Left renal pelvis (tissue), 4 donors: ENCODE data around the gene QTRT2. TPM values are rescaled to one million over a fixed set of nuclear protein-coding genes. Genes with fewer than 3 reads are reported as not detected.

Source experiments
- DNase-seq, 4 donors: peaks; one replicate each; pipeline ENCODE4 v3.0.0-alpha.2; 2013; ENCODE audit warnings: low read depth in 4 of 4, low spot score in 3 of 4
- polyA plus RNA-seq, 4 donors: library from polyadenylated mRNA; unstranded; fragments of 120-200 nt; gene quantifications; one replicate each; pipeline ENCODE4 v1.2.1, GENCODE V29; 2013; ENCODE audit not compliant: insufficient read length in 4 of 4

QTRT2 gene
- polyA plus RNA-seq, result 10 to 100 TPM; 18.9 to 31.2 (median 28.7) TPM

- peak; percentile 99 to 100 (median 100) for DNase-seq
Observed at GRCh38 chr3:114056130-114057010, at the start of gene QTRT2, which contains the start of gene CCDC191. TSS of gene QTRT2 (plus strand) at chr3:114056737. CDS start at chr3:114065258, 8,521 bp downstream. TSS of gene CCDC191 (minus strand) at chr3:114056526. CDS start at chr3:114056466, 60 bp downstream.

- no peak for DNase-seq
Observed at GRCh38 chr3:114011059-114011797, 45.3 kb upstream of the QTRT2 start.

- DNase-seq, result no peak
Observed at GRCh38 chr3:114014211-114014610, 42.3 kb upstream of the QTRT2 start.

DNA sequence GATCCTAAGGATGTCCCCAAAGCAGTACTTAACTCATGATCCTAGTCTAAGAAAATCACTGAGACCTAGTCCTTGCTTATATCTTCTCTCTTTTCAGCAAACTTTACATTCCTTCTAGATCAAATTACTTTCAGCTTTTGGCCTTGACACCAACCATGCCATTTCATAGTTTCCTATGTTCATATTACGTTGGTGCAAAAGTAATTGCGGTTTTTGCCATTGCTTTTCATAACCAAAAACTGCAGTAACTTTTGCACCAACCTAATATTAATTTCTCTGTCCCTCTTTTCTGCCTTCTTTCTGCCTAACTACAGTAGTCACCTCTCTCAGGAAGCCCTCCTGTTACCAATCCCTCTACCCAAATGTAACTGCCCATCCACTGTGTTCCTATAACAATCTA lies 37.1 kb upstream of the QTRT2 start:
- DNase-seq, result no peak

DNA sequence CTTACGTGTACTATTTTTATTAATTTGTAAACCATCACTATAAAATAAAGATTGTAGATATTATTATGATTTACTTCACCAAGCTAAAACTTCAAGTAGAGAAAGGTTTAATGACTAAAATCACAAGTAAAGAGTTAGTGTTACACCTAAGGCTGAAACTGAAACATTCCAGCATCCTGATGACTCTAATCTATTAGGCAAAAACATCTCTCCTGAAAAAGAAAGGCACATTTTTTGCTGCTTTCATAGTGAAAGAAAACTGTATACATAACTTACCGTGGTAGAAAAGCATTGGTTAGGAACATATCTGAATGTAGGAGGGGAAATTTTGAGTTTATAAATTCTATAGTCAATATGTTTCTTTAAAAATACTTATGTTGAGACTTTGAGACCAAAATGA lies 35.6 kb upstream of the QTRT2 start:
- no peak for DNase-seq

DNA sequence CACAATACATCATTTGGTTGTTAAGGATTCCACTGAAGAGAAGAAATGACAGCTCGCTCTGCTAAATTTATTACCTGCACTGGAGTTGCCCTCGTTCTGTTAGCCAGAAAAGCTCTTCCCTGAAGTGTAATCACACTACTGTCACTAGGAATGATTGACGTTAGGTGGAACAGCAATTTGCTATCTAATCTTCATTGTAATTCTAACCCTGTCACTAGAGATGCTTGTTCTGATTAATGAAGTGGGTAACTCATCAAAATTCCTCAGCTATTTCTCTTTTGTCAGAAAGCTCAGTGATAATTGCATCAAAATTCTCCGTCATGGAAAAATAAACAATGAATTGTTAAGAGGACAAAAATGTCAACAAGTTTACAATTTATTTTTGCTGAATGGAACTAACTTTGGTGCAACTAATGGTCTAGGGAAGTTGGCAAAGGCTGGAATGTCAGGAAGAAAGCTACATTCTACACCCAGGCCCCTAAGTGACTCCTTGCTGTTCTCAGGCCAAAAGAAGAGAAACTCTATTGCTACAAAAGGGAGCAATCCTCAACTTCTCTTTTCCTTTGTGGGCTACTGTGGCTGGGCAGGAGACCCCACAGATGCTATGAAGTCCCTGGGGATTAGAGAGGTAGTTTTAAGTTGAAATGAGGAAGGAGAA lies 34.3 kb upstream of the QTRT2 start:
- peak in 1 of 4 donors; percentile 15 for DNase-seq

DNA sequence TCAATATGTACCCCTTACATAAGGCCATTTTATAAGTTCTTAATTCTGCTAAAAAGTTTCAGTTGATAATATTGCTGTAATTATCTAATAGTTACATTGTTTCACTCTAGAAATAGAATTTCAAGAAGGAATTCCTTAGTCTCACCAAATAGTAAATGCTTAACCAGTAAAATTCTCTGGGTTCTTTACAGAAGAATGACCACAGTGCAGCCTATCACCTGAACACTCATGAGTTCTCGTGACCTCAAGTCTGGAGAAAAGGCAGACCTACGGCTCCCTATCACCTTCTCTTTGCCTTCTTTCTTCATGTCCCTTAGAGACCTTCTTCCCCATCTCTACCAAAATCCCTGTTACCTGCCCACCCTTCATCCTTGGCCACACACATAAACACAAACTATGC lies 31.1 kb upstream of the QTRT2 start:
- no peak for DNase-seq

- DNase-seq, result no peak
Observed at GRCh38 chr3:114026331-114026730, 30.2 kb upstream of the QTRT2 start.

- DNase-seq, result no peak
Observed at GRCh38 chr3:114033721-114034120, 22.8 kb upstream of the QTRT2 start.

GRCh38 chr3:114034211-114034610 lies 22.3 kb upstream of the QTRT2 start:
- no peak for DNase-seq

GRCh38 chr3:114034787-114035545 lies 21.6 kb upstream of the QTRT2 start:
- no peak for DNase-seq

GRCh38 chr3:114035896-114036295 lies 20.6 kb upstream of the QTRT2 start:
- DNase-seq, result no peak

DNA sequence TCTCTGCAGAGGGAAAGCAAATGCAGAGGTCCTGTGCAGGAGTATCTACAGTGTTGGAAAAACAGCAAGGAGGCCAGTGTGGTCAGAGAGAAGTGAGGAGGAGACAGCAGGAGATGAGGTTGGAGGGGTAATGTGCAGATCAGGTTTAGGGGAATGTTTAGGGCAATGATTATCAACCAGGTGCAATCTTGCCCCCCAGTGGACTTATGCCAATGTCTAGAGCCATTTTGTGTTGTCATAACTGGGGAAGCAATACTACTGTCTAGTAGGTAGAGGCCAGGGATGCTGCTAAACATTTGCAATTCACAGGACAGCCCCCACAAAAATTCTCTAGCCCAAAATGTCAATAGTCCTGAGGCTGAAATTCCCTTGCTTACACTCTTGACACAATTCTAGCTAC lies 13.3 kb upstream of the QTRT2 start:
- no peak for DNase-seq

DNA sequence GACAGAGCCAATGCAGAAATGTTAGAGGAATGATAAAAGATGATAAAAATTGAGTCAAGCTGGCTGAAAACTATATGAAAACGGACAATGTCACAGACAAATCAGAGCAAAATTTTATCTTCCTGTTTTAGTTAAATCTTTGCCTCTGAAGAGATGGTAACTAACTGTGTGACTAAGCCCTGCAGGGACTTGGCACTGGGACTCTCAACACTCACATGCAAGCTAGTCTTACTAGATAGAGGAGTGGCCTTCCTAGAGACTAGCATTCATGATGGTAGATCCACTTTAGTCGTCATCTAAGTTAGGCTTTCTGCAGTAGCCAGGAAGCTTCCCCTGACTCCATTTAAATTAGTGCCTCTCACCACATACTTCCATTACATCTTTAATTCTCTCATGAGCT lies 4.3 kb upstream of the QTRT2 start:
- no peak for DNase-seq

- no peak for DNase-seq
Observed at GRCh38 chr3:114057011-114057347, 442 bp downstream of the QTRT2 start.

DNA sequence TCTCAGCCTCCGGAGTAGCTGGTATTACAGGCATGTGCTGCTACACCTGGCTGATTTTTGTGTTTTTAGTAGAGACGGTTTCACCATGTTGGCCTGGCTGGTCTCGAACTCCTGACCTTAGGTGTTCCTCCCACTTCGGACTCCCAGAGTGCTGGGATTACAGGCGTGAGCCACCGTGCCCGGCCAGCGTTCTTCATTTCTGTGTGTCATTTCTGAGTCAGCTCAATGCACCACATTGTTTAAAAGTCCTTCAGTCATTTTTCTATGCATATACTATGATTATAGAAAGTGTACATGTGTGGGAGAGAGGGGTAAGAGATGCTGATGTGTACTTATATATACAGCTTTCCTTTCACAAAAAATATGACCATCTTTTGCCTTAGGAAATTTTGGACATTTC lies 2.1 kb downstream of the QTRT2 start:
- DNase-seq, result no peak

- DNase-seq, result no peak
Observed at GRCh38 chr3:114060906-114061655, 4.5 kb downstream of the QTRT2 start.

DNA sequence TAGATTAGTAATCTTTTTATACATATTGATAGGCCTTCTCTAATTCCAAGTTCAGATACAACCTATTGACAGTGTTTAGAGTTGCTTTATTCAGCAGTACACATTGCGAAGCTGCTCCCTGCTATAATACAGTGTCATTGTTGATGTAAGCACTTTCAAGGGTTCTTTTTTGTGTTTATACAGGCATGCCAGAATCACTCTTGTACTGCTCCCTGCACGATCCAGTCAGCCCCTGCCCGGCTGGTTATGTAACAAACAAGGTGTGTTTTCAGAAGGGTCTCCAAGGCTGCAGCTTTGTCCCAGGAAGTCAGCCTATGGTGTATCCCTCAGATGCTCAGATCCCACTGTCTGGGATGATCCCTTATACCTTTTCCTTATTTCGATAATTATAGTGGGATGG lies 11.3 kb downstream of the QTRT2 start:
- DNase-seq, result no peak

DNA sequence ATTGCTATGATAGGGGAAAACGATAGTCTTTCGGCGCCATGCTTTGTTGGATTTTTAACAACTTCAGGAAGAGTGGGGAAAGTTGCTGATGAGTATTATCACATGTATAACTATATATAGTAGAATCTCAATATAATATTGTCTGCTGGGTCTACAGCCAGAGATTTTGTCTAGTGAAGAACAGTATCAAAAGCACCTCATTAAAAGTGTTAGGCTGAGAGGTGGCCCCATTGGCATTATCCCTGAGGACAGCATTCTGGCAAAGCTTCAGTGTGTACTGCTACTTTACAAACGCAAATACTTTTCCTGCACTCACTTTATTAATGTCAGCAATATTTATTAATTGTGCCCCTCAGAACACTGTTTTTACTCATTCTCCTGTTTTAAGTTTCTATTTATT lies 11.8 kb downstream of the QTRT2 start:
- DNase-seq, result no peak

GRCh38 chr3:114071786-114072185 lies 15.2 kb downstream of the QTRT2 start:
- DNase-seq, result no peak
